Measurements from ENCODE around the gene ROR1.

GRCh38 chr1:63773815-63774616, at the start of gene ROR1:
- TF ChIP-seq, protein P1, sequence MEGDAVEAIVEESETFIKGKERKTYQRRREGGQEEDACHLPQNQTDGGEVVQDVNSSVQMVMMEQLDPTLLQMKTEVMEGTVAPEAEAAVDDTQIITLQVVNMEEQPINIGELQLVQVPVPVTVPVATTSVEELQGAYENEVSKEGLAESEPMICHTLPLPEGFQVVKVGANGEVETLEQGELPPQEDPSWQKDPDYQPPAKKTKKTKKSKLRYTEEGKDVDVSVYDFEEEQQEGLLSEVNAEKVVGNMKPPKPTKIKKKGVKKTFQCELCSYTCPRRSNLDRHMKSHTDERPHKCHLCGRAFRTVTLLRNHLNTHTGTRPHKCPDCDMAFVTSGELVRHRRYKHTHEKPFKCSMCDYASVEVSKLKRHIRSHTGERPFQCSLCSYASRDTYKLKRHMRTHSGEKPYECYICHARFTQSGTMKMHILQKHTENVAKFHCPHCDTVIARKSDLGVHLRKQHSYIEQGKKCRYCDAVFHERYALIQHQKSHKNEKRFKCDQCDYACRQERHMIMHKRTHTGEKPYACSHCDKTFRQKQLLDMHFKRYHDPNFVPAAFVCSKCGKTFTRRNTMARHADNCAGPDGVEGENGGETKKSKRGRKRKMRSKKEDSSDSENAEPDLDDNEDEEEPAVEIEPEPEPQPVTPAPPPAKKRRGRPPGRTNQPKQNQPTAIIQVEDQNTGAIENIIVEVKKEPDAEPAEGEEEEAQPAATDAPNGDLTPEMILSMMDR (IDR thresholded peaks at IDR 0.05; ENCODE audit: extremely low read depth in 1 of 2, insufficient read depth in 1 of 2, low read depth in 1 of 2, low read length in 2 of 2): peak; percentile 42 to 80
- TF ChIP-seq POLR2A (IDR thresholded peaks at IDR 0.05; ENCODE audit: low read depth, low read length): no peak
- peak; percentile 18 for TF ChIP-seq POLR2AphosphoS5 (IDR thresholded peaks at IDR 0.05; ENCODE audit: insufficient read depth, low read depth, low read length)
- no peak for TF ChIP-seq EZH2 (IDR thresholded peaks at IDR 0.05; ENCODE audit: borderline replicate concordance, low read depth, low read length, severe bottlenecking)
- no peak for TF ChIP-seq JUN (IDR thresholded peaks at IDR 0.05; ENCODE audit: borderline replicate concordance, insufficient read depth, insufficient read length, low read depth)
- no peak for TF ChIP-seq MYC (IDR thresholded peaks at IDR 0.05; ENCODE audit: low read depth, low read length)
- no peak for TF ChIP-seq GATA2 (IDR thresholded peaks at IDR 0.05; ENCODE audit: insufficient read depth, insufficient read length, low read depth, low read length)
- TF ChIP-seq FOS (IDR thresholded peaks at IDR 0.05; ENCODE audit: borderline replicate concordance, insufficient read depth, low read length): no peak

Measured in endothelial cell of umbilical vein (primary cell).